Posterior cingulate gyrus (tissue), 11 donors: ENCODE measurements around the gene ZFP69B.
"Not testable (repeated sequence)": the region's sequence is repeated elsewhere in the genome, so short reads cannot be mapped to it uniquely, and the experiment has no call there.

Source experiments
- DNase-seq, 10 donors: peaks; one replicate each; pipeline versions ENCODE4 v3.0.0 to v3.0.0-alpha.2; 2020 to 2021; ENCODE audit warnings: mixed read lengths in 3 of 10
- intact Hi-C: fragments of 100-400 bp; cut with DNase I; formaldehyde crosslinking; loops from one replicate; pipeline ENCODE4 v1.15.1; 2023

Gene ZFP69B

GRCh38 chr1:40432644-40433390 is 17.5 kb upstream of the ZFP69B start:
- intact Hi-C loops: no loop called here
- no peak for DNase-seq

- DNase-seq: no peak
Observed at GRCh38 chr1:40435471-40435870, 14.8 kb upstream of the ZFP69B start.

GRCh38 chr1:40435876-40436275 is 14.4 kb upstream of the ZFP69B start:
- intact Hi-C loops: loop anchor here (2.0 kb wide), 1 partner anchor 27 kb away; no protein-coding TSS in a partner anchor

More at GRCh38 chr1:40435471-40435870, 14.8 kb upstream of the ZFP69B start:
- intact Hi-C loops: no loop called here

GRCh38 chr1:40438391-40439015 is 11.8 kb upstream of the ZFP69B start:
- DNase-seq: peak in 1 of 10 donors; percentile 23
- intact Hi-C loops: no loop called here

More at GRCh38 chr1:40435876-40436275, 14.4 kb upstream of the ZFP69B start:
- DNase-seq: no peak

- DNase-seq: no peak
- intact Hi-C loops: no loop called here
Observed at GRCh38 chr1:40439247-40439646, 11.0 kb upstream of the ZFP69B start.

GRCh38 chr1:40450495-40451237 is 390 bp downstream of the ZFP69B start:
- intact Hi-C loops: no loop called here
- DNase-seq: peak in 9 of 10 donors; percentile 19 to 89 (median 48)

GRCh38 chr1:40451238-40451585 is 936 bp downstream of the ZFP69B start:
- no peak for DNase-seq
- intact Hi-C loops: no loop called here

GRCh38 chr1:40454873-40455272 is 4.6 kb downstream of the ZFP69B start:
- intact Hi-C loops: no loop called here
- no peak for DNase-seq

GRCh38 chr1:40462956-40463590 is 12.8 kb downstream of the ZFP69B start:
- intact Hi-C loops: no loop called here
- no peak for DNase-seq

GRCh38 chr1:40469327-40469726 is 19.1 kb downstream of the ZFP69B start:
- intact Hi-C loops: no loop called here
- no peak for DNase-seq

- intact Hi-C loops: no loop called here
- no peak for DNase-seq
Observed at GRCh38 chr1:40475268-40475667, 25.0 kb downstream of the ZFP69B start.

- DNase-seq: peak; percentile 10 to 91 (median 40)
- intact Hi-C loops: no loop called here
Observed at GRCh38 chr1:40476924-40477677, 26.8 kb downstream of the ZFP69B start, which contains the start of gene ZFP69. Gene ZFP69, plus strand, starts transcription at chr1:40477290. Its CDS starts 2,072 bp downstream, at chr1:40479362.

- peak in 3 of 10 donors; percentile 2 to 14 (median 9) for DNase-seq
- intact Hi-C loops: no loop called here
Observed at GRCh38 chr1:40477678-40478053, 27.4 kb downstream of the ZFP69B start.

- DNase-seq: no peak
Observed at GRCh38 chr1:40478276-40478675, 28.0 kb downstream of the ZFP69B start.

GRCh38 chr1:40479156-40479555 is 28.9 kb downstream of the ZFP69B start:
- no peak for DNase-seq
- intact Hi-C loops: no loop called here

More at GRCh38 chr1:40478276-40478675, 28.0 kb downstream of the ZFP69B start:
- intact Hi-C loops: no loop called here

GRCh38 chr1:40495315-40495903 is 45.1 kb downstream of the ZFP69B start:
- no peak for DNase-seq
- intact Hi-C loops: no loop called here

- DNase-seq, intact Hi-C loops: not testable (repeated sequence)
Observed at GRCh38 chr1:40502651-40503050, 52.4 kb downstream of the ZFP69B start.

- DNase-seq: no peak
- intact Hi-C loops: no loop called here
Observed at GRCh38 chr1:40507973-40508372, 57.7 kb downstream of the ZFP69B start.
